Left lung (tissue), 10 donors: ENCODE data around the gene COG5. TPM values are rescaled to one million over a fixed set of nuclear protein-coding genes. Genes with fewer than 3 reads are reported as not detected.

Experiments
- ATAC-seq: fragments of 200-7000 bp; cut with Tn5 transposase; one replicate; pipeline ENCODE4 v1.9.1; 2020; ENCODE audit warnings: moderate library complexity
- DNase-seq, 4 donors: peaks; one replicate each; pipeline ENCODE4 v3.0.0-alpha.2; 2013 to 2020
- H3K27ac ChIP-seq, 2 donors: fragments of 200-600 bp; sonication (generic) in 1 of 2; one replicate each; pipeline versions ENCODE4 v1.5.0 to v1.8.0; 2020 to 2021
- H3K27me3 ChIP-seq, 2 donors: fragments of 200-600 bp; sonication (generic) in 1 of 2; one replicate each; pipeline versions ENCODE4 v1.5.0 to v1.8.0; 2020 to 2021
- H3K36me3 ChIP-seq, 2 donors: fragments of 200-600 bp; sonication (generic) in 1 of 2; one replicate each; pipeline versions ENCODE4 v1.5.0 to v1.8.0; 2020 to 2021
- H3K4me1 ChIP-seq, 2 donors: fragments of 200-600 bp; one replicate each; pipeline ENCODE4 v1.8.0; 2021
- H3K4me3 ChIP-seq, 2 donors: fragments of 200-600 bp; sonication (generic) in 1 of 2; one replicate each; pipeline versions ENCODE4 v1.5.0 to v1.8.0; 2020 to 2021; ENCODE audit warnings: mild to moderate bottlenecking in 1 of 2
- H3K9me3 ChIP-seq, 2 donors: fragments of 200-600 bp; sonication (generic) in 1 of 2; one replicate each; pipeline versions ENCODE4 v1.5.0 to v1.8.0; 2020 to 2021
- CTCF ChIP-seq, 2 donors: fragments of 200-600 bp; sonication (generic) in 1 of 2; IDR thresholded peaks; one replicate each; pipeline versions ENCODE4 v1.5.0 to v1.8.0; 2021; ENCODE audit warnings: antibody characterized with exemption in 2 of 2
- intact Hi-C, 2 donors: fragments of 100-400 bp; cut with DNase I; formaldehyde crosslinking; loops; one replicate each; pipeline versions ENCODE4 v1.11.2 to v1.14.2; 2022
- polyA plus RNA-seq, 6 donors: library from polyadenylated mRNA; unstranded; fragments of 120-200 nt; gene quantifications; one replicate each; pipeline ENCODE4 v1.2.1, GENCODE V29; 2013; ENCODE audit not compliant: insufficient read length in 6 of 6
- total RNA-seq, 2 donors: library from RNA; stranded (reverse); fragmentation: NEBNext Ultra II Directional; extraction: Animal tissue kit (Norgen Biotek cat#: 25700); gene quantifications; one replicate each; pipeline ENCODE4 v1.2.1, GENCODE V29; 2021
- donor health status: DM: no; HTN: yes; CAD: no.
- donor health status: DM: no; HTN: no; CAD: no.

The COG5 gene
- total and polyA plus RNA-seq, 8 donors: 26.9 to 42.6 (median 33.4) TPM

DNA sequence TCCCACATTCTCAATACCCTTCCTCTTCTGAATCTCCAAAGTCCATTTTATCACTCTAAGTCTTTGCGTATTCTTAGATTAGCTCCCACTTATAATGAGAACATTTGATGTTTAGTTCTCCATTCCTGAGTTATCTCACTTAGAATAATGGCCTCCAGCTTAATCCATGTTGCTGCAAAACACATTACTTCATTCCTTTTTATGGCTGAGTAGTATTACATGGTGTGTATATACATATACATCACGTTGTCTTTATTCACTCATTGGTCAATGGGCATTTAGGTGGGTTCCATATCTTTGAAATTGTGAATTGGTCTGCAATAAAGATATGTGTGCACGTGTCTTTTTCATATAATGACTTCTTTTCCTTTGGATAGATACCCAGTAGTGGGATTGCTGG is 61.6 kb downstream of the COG5 start:
- H3K27ac ChIP-seq: no peak overlapping the region
- DNase-seq: no peak
- H3K27me3 ChIP-seq: no peaks in the 10 kb centered on the region
- H3K36me3 ChIP-seq: no peaks in the 10 kb centered on the region
- no peak for TF ChIP-seq CTCF (IDR thresholded peaks at IDR 0.05)
- H3K9me3 ChIP-seq: no peaks in the 10 kb centered on the region
- no peak for ATAC-seq
- H3K4me1 ChIP-seq: peaks cover 0 to 12% of the 10 kb centered on the region in 2 donors
- intact Hi-C loops: no loop called here
- H3K4me3 ChIP-seq: no peak overlapping the region

DNA sequence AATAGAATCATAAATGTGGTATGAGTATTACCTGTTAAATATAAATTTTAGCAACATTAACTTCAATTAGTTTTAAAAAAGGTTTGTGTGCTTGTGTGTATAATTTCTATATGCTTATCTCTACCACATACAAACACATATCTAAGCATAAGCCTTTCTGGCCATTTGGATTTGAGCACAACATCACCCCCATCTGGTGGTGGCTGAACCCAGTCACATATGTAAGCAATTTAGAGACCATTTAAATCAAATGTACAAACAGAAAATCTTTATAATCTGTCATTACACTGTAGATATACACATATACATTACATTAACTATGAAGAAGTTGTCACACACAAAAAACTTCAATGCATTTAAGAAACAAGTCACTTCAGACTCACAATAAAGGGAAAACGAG is 62.1 kb downstream of the COG5 start:
- DNase-seq: no peak
- Histone ChIP-seq H3K4me3 (no peak overlapping the region), H3K27me3 (no peaks in the 10 kb centered on the region), H3K9me3 (no peaks in the 10 kb centered on the region), H3K4me1 (peaks cover 0 to 6% of the 10 kb centered on the region in 2 donors), H3K36me3 (no peaks in the 10 kb centered on the region), H3K27ac (no peak overlapping the region)
- no peak for ATAC-seq
- no peak for TF ChIP-seq CTCF (IDR thresholded peaks at IDR 0.05)
- intact Hi-C loops: no loop called here

GRCh38 chr7:107499731-107500130 is 64.0 kb downstream of the COG5 start:
- H3K4me3 ChIP-seq: no peak overlapping the region
- ATAC-seq (no peak), DNase-seq (no peak)
- H3K9me3 ChIP-seq: no peaks in the 10 kb centered on the region
- no peak overlapping the region for H3K27ac ChIP-seq
- intact Hi-C loops: no loop called here
- H3K27me3 ChIP-seq: no peaks in the 10 kb centered on the region
- no peaks in the 10 kb centered on the region for H3K36me3 ChIP-seq
- H3K4me1 ChIP-seq: no peaks in the 10 kb centered on the region
- no peak for TF ChIP-seq CTCF (IDR thresholded peaks at IDR 0.05)

GRCh38 chr7:107495516-107495915 is 68.2 kb downstream of the COG5 start:
- no peak for TF ChIP-seq CTCF (IDR thresholded peaks at IDR 0.05)
- Histone ChIP-seq H3K36me3 (no peaks in the 10 kb centered on the region), H3K27ac (no peak overlapping the region), H3K27me3 (no peaks in the 10 kb centered on the region), H3K9me3 (no peaks in the 10 kb centered on the region), H3K4me1 (no peaks in the 10 kb centered on the region), H3K4me3 (no peak overlapping the region)
- DNase-seq (no peak), ATAC-seq (no peak)
- intact Hi-C loops: no loop called here

- Histone ChIP-seq H3K4me3 (no peak overlapping the region), H3K27ac (no peak overlapping the region), H3K36me3 (no peaks in the 10 kb centered on the region), H3K27me3 (no peaks in the 10 kb centered on the region), H3K4me1 (no peaks in the 10 kb centered on the region), H3K9me3 (no peaks in the 10 kb centered on the region)
- DNase-seq (no peak), ATAC-seq (no peak)
- no peak for TF ChIP-seq CTCF (IDR thresholded peaks at IDR 0.05)
- intact Hi-C loops: no loop called here
Measured at GRCh38 chr7:107494884-107495283, 68.8 kb downstream of the COG5 start.
